HCT116 (cell line): Measurements from ENCODE around the gene TNFRSF18. TPM values are rescaled to one million over a fixed set of nuclear protein-coding genes. Genes with fewer than 3 reads are reported as not detected.

Experiments
- ATAC-seq: fragments of 200-7000 bp; cut with Tn5 transposase; 2 replicates; pipeline ENCODE4 v1.9.1; 2020; ENCODE audit warnings: mild to moderate bottlenecking, moderate library complexity
- Bru-seq: library from RNA; stranded (reverse); fragments of 400-500 nt; gene quantifications from one replicate; lab custom pipeline; 2021; lab: Mats Ljungman, UMichigan
- BruChase-seq, 2 experiments: library from RNA; stranded (reverse); fragments of 400-500 nt; gene quantifications; one replicate each; lab custom pipeline; 2021; lab: Mats Ljungman, UMichigan
- BruUV-seq: library from RNA; stranded (reverse); fragments of 400-500 nt; replicated peaks from 2 replicates; lab custom pipeline; 2021; lab: Mats Ljungman, UMichigan
- CTCF ChIA-PET: fragments of 300-600 bp; sonication (Branson Sonifier 250); formaldehyde crosslinking; loops from one replicate; lab custom pipeline; 2021; ENCODE audit warnings: antibody characterized with exemption; lab: Charles Lee
- POLR2A ChIA-PET: fragments of 300-600, 350-600 bp; sonication (Branson Sonifier 250); formaldehyde crosslinking; loops from one replicate; lab custom pipeline; 2021; ENCODE audit warnings: antibody characterized with exemption; lab: Charles Lee
- RAD21 ChIA-PET, 2 experiments: fragments of 300-600 bp; sonication (Branson Sonifier 250); formaldehyde crosslinking; loops; one replicate each; lab custom pipeline; 2023; ENCODE audit warnings: low total read pairs in 2 of 2; ENCODE audit not compliant: uncharacterized antibody in 2 of 2, unreplicated experiment in 2 of 2, low non-redundant PET in 1 of 2; lab: Charles Lee
- DNase-seq: peaks from one replicate; pipeline ENCODE4 v3.0.0-alpha.2; 2010; ENCODE audit warnings: low read depth, low spot score
- H2AFZ ChIP-seq: fragments of 200-600 bp; shearing (Covaris generic), sonication (generic); 2 replicates; pipeline ENCODE4 v1.6.1; 2017; ENCODE audit warnings: low read depth, mixed run types, mixed read lengths, antibody characterized with exemption, low read length; ENCODE audit not compliant: poor library complexity, severe bottlenecking
- H3K27ac ChIP-seq: 2 replicates; pipeline ENCODE4 v1.5.1; 2012; ENCODE audit warnings: low read depth, low read length
- H3K27me3 ChIP-seq: fragments of 200-600 bp; sonication (generic); 2 replicates; pipeline ENCODE4 v1.6.1; 2016; ENCODE audit warnings: mixed run types, low read length, mixed read lengths; ENCODE audit not compliant: insufficient read depth
- H3K36me3 ChIP-seq, 2 experiments: fragments of 200-500 bp in 1 of 2; fragments of 200-600 bp in 1 of 2; sonication (Bioruptor generic) in 1 of 2; sonication (generic) in 1 of 2; 2 replicates each; pipeline versions ENCODE4 v1.5.1 to v1.6.1; 2014 to 2016; ENCODE audit warnings: low read length in 2 of 2, inconsistent platforms in 1 of 2, mixed read lengths in 1 of 2, mixed run types in 1 of 2; ENCODE audit not compliant: insufficient read depth in 2 of 2, control insufficient read depth in 1 of 2
- H3K4me1 ChIP-seq, 2 experiments: fragments of 200-600 bp in 1 of 2; sonication (generic) in 1 of 2; 2 replicates each; pipeline versions ENCODE4 v1.5.1 to v1.6.1; 2012 to 2017; ENCODE audit warnings: low read length in 2 of 2, inconsistent platforms in 1 of 2, mild to moderate bottlenecking in 1 of 2, mixed read lengths in 1 of 2, mixed run types in 1 of 2, moderate library complexity in 1 of 2; ENCODE audit not compliant: insufficient read depth in 2 of 2, control insufficient read depth in 1 of 2
- H3K4me2 ChIP-seq: fragments of 200-600 bp; sonication (generic); 2 replicates; pipeline ENCODE4 v1.6.1; 2017; ENCODE audit warnings: mixed run types, low read length, mixed read lengths
- H3K4me3 ChIP-seq, 2 experiments: fragments of 200-600 bp in 1 of 2; sonication (generic) in 1 of 2; replicated peaks in 1 of 2; 2 replicates each; pipeline ENCODE4 v1.5.1; 2011 to 2016; ENCODE audit warnings: low read length in 2 of 2, control low read depth in 1 of 2, low read depth in 1 of 2, mild to moderate bottlenecking in 1 of 2, mixed read lengths in 1 of 2, mixed run types in 1 of 2
- H3K79me2 ChIP-seq: fragments of 200-600 bp; sonication (generic); 2 replicates; pipeline ENCODE4 v1.6.1; 2017; ENCODE audit warnings: mild to moderate bottlenecking, mixed run types, low read length, moderate library complexity, mixed read lengths; ENCODE audit not compliant: insufficient read depth
- H3K9ac ChIP-seq: fragments of 200-600 bp; sonication (generic); 2 replicates; pipeline ENCODE4 v1.6.1; 2016; ENCODE audit warnings: low read length, mixed read lengths
- H3K9me2 ChIP-seq: fragments of 200-600 bp; sonication (generic), shearing (Covaris generic); 2 replicates; pipeline ENCODE4 v1.6.1; 2017; ENCODE audit warnings: mixed run types, mild to moderate bottlenecking, moderate library complexity; ENCODE audit not compliant: insufficient read depth
- H3K9me3 ChIP-seq, 2 experiments: fragments of 200-500 bp in 1 of 2; fragments of 200-600 bp in 1 of 2; sonication (Bioruptor generic) in 1 of 2; sonication (generic) in 1 of 2; 2 replicates each; pipeline ENCODE4 v1.6.1; 2014 to 2017; ENCODE audit warnings: low read length in 2 of 2, mixed read lengths in 2 of 2, inconsistent platforms in 1 of 2, low read depth in 1 of 2, mild to moderate bottlenecking in 1 of 2, mixed run types in 1 of 2, moderate library complexity in 1 of 2; ENCODE audit not compliant: control insufficient read depth in 1 of 2, insufficient read depth in 1 of 2
- H4K20me1 ChIP-seq: fragments of 200-600 bp; sonication (generic), shearing (Covaris generic); 2 replicates; pipeline ENCODE4 v1.6.1; 2017; ENCODE audit warnings: mixed run types, mild to moderate bottlenecking, moderate library complexity; ENCODE audit not compliant: insufficient read depth
- CEBPB ChIP-seq: IDR thresholded peaks from 2 replicates; pipeline ENCODE4 v1.6.1; 2012; ENCODE audit warnings: low read depth
- CTCF ChIP-seq, 3 experiments: fragments of 200-600 bp in 1 of 3; sonication (generic) in 1 of 3; IDR thresholded peaks in 2 of 3; conservative IDR thresholded peaks in 1 of 3; 2 replicates each; pipeline ENCODE4 v1.5.1; 2012 to 2017; ENCODE audit warnings: low read depth in 2 of 3, low read length in 2 of 3, antibody characterized with exemption in 1 of 3, borderline replicate concordance in 1 of 3, control low read depth in 1 of 3, mild to moderate bottlenecking in 1 of 3, mixed read lengths in 1 of 3, mixed run types in 1 of 3, moderate library complexity in 1 of 3; ENCODE audit not compliant: insufficient read depth in 1 of 3
- EZH2phosphoT487 ChIP-seq: fragments of 200-600 bp; IDR thresholded peaks from 2 replicates; pipeline ENCODE4 v1.6.1; 2018; ENCODE audit warnings: antibody characterized with exemption, borderline replicate concordance
- MAX ChIP-seq: IDR thresholded peaks from 2 replicates; pipeline ENCODE4 v1.6.1; 2012
- POLR2A ChIP-seq: IDR thresholded peaks from 2 replicates; pipeline ENCODE4 v1.7.0; 2011; ENCODE audit warnings: borderline replicate concordance; ENCODE audit not compliant: insufficient read depth, insufficient read length; ENCODE audit errors: extremely low read depth
- POLR2AphosphoS5 ChIP-seq: IDR thresholded peaks from 2 replicates; pipeline ENCODE4 v1.6.1; 2011; ENCODE audit warnings: mild to moderate bottlenecking, low read depth, low read length, moderate library complexity
- SIN3A ChIP-seq: IDR thresholded peaks from 2 replicates; pipeline ENCODE4 v1.6.1; 2012; ENCODE audit warnings: low read depth
- SP1 ChIP-seq: IDR thresholded peaks from 2 replicates; pipeline ENCODE4 v1.6.1; 2012; ENCODE audit warnings: low read depth
- TCF7L2 ChIP-seq: IDR thresholded peaks from 2 replicates; pipeline ENCODE4 v1.7.0; 2011; ENCODE audit warnings: borderline replicate concordance, inconsistent platforms; ENCODE audit not compliant: insufficient read depth, insufficient read length; ENCODE audit errors: extremely low read depth
- ZFX ChIP-seq: fragments of 450-650 bp; IDR thresholded peaks from 2 replicates; pipeline ENCODE4 v1.6.1; 2017
- intact Hi-C: fragments of 100-400 bp; cut with micrococcal nuclease; formaldehyde crosslinking; loops from 2 replicates; pipeline ENCODE4 v1.10.0; 2022
- long read RNA-seq: library from polyadenylated mRNA; unstranded; transcript quantifications from one replicate; pipeline ENCODE4 v2.0.0, GENCODE V29; 2021; ENCODE audit not compliant: unreplicated experiment
- polyA plus RNA-seq: library from polyadenylated mRNA; unstranded; fragments of >200 nt; gene quantifications from 2 replicates; pipeline ENCODE4 v1.2.1, GENCODE V29; 2012; ENCODE audit warnings: missing spikeins
- total RNA-seq: library from RNA; stranded (reverse); gene quantifications from one replicate; pipeline ENCODE4 v1.2.1, GENCODE V29; 2021; ENCODE audit not compliant: unreplicated experiment

The TNFRSF18 gene
- total RNA-seq: 56.2 TPM
- 52.4 and 63.6 TPM in 2 replicates for polyA plus RNA-seq
- Bru-seq, nascent RNA: percentile 52 among the genes with signal in this experiment
- percentile 70 among the genes with signal in this experiment for BruChase-seq, experiment 1, labeled RNA remaining after a 6-hour chase
- BruChase-seq, experiment 2, labeled RNA remaining after a 2-hour chase: percentile 74 among the genes with signal in this experiment
- long read RNA-seq, transcript TNFRSF18-204 (4 exons, 727 nt): minor isoform, 9 of 128 reads
- long read RNA-seq, transcript TNFRSF18-203 (5 exons, 1,179 nt): major isoform, 68 of 128 reads
- long read RNA-seq, partial matches to known transcripts: 23 of 128 reads
- long read RNA-seq, other reads (novel, unspliced or antisense): 25 of 128 reads

GRCh38 chr1:1206376-1206965, at the start of gene TNFRSF18:
Gene TNFRSF18, minus strand, starts transcription at chr1:1206592. Its CDS starts 21 bp downstream, at chr1:1206571.
- CTCF ChIA-PET: no interaction called here
- H2AFZ ChIP-seq: no peak within 1 kb of the TSS
- POLR2A ChIA-PET: no interaction called here
- H3K27me3 ChIP-seq: no peaks in the 10 kb centered on the region
- H3K4me3 ChIP-seq: peak within 1 kb of the TSS; percentile 67 to 70
- H3K4me2 ChIP-seq: peak within 1 kb of the TSS; percentile 97
- TF ChIP-seq POLR2AphosphoS5 (peak; percentile 73), POLR2A (no peak), SIN3A (no peak), CTCF (IDR thresholded peaks at IDR 0.05 in 2 of 3, conservative IDR thresholded peaks at IDR 0.05 in 1 of 3; ENCODE audit: borderline replicate concordance in 1 of 3, insufficient read depth in 1 of 3, low read depth in 2 of 3, low read length in 2 of 3) (no peak), EZH2phosphoT487 (no peak), SP1 (no peak), CEBPB (no peak), MAX (peak; percentile 75), TCF7L2 (no peak), ZFX (peak; percentile 80; the same call in 1 of the 2 replicates)
- no peaks in the 10 kb centered on the region for H3K9me2 ChIP-seq
- DNase-seq (peak; percentile 23), ATAC-seq (peak; percentile 75)
- peaks cover 8% of the 10 kb centered on the region; the same call in 1 of the 2 replicates for H3K79me2 ChIP-seq
- no peaks in the 10 kb centered on the region for H3K36me3 ChIP-seq
- intact Hi-C loops: loop anchor here (5.0 kb wide), 1 partner anchor 44 kb away; no protein-coding TSS in a partner anchor
- H3K27ac ChIP-seq: peak within 1 kb of the TSS; percentile 94
- H3K4me1 ChIP-seq: peaks cover 30 to 39% of the 10 kb centered on the region in 2 experiments
- peak within 1 kb of the TSS; percentile 83 for H3K9ac ChIP-seq
- no TSS peak for BruUV-seq
- H3K9me3 ChIP-seq: no peaks in the 10 kb centered on the region
- no peaks in the 10 kb centered on the region for H4K20me1 ChIP-seq
- RAD21 ChIA-PET: no interaction called here
